ENCODE measurements around the gene CUEDC2.
A peak's percentile ranks its signal among the peaks of the same experiment; 100 is the strongest.

The CUEDC2 gene

DNA sequence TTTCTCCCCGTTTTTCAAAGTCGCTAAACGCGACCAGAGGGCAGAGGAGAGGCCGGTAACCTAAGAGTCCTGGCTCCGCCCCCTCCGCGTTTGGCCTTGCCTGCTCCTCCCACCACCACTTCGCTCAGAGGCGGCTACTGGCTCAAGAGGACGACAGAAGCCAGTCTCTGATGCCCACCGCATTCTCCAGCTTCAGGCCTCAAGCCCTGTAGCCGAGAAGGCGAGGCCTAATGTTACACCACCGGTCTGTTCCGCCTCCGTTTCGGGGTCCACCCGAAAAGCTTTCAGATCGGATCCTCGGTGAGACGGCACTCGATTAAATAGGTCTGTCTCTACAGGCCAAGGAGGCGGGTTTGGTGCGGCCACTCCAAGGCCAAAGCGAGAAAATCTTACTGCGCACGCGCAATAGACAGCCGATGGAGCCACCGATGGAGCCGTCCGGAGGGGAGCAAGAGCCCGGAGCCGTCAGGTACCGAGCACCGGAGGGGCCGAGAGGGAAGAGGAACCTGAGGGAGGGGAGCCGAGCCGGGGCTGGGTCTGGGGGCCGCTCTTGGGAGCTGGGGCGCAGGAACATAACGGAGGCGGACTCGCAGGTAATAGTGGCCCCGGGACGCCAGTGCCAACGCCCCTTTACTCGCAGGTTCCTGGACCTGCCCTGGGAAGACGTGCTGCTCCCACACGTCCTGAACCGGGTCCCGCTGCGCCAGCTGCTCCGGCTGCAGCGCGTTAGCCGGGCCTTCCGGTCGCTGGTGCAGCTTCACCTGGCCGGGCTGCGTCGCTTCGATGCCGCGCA lies 11.5 kb downstream of the CUEDC2 start, which contains the start of gene FBXL15 (continued):
- TF ChIP-seq, protein P1, sequence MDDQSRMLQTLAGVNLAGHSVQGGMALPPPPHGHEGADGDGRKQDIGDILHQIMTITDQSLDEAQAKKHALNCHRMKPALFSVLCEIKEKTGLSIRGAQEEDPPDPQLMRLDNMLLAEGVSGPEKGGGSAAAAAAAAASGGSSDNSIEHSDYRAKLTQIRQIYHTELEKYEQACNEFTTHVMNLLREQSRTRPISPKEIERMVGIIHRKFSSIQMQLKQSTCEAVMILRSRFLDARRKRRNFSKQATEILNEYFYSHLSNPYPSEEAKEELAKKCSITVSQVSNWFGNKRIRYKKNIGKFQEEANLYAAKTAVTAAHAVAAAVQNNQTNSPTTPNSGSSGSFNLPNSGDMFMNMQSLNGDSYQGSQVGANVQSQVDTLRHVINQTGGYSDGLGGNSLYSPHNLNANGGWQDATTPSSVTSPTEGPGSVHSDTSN (CRISPR knock-in tag; IDR thresholded peaks at IDR 0.05), result no peak
- TF ChIP-seq, protein P2, sequence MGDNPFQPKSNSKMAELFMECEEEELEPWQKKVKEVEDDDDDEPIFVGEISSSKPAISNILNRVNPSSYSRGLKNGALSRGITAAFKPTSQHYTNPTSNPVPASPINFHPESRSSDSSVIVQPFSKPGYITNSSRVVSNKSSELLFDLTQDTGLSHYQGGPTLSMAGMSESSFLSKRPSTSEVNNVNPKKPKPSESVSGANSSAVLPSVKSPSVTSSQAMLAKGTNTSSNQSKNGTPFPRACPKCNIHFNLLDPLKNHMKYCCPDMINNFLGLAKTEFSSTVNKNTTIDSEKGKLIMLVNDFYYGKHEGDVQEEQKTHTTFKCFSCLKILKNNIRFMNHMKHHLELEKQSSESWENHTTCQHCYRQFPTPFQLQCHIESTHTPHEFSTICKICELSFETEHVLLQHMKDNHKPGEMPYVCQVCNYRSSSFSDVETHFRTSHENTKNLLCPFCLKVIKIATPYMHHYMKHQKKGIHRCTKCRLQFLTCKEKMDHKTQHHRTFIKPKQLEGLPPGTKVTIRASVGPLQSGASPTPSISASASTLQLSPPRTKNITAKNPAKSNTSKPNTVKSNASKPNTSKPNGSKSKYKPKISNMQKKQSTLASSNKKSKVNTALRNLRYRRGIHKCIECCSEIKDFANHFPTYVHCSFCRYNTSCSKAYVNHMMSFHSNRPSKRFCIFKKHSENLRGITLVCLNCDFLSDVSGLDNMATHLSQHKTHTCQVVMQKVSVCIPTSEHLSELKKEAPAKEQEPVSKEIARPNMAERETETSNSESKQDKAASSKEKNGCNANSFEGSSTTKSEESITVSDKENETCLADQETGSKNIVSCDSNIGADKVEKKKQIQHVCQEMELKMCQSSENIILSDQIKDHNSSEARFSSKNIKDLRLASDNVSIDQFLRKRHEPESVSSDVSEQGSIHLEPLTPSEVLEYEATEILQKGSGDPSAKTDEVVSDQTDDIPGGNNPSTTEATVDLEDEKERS (tag by site-specific recombination; IDR thresholded peaks at IDR 0.05), result 0 out of 2 replicates have a peak, but pooled peaks have one; percentile 18

DNA sequence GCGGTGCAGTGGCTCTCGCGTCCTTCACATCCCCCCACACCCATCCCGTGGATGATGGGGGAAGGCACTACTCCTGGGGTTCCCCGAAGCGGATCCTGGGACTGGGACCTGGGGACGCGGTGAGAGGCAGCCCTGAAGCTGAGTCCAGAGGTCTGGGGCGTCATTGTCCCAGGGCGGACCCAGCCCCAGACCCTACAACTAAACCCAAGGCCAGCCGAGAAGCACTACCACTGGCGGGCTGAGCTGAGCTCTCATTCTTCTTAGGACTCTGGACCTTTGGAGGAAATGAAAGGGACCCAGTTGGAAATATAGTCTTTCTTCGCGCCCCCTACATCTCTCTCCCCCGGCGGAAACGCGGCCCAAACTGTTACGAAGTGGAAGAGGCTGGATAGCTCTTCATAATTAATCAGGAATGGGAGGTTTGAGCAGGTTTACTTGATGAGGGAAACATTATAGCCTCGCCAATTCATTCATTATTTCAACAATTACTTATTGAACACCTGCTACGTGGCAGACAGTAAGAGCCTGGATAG lies 12.1 kb downstream of the CUEDC2 start:
- peaks cover 9% of the 10 kb centered on the region for H3K4me1 ChIP-seq (ENCODE audit: control insufficient read depth, insufficient read depth, low read length)
- H3K36me3 ChIP-seq (ENCODE audit: control insufficient read depth in 2 of 2, insufficient read depth in 1 of 2, low read length in 2 of 2), result peaks cover 0 to 28% of the 10 kb centered on the region in 2 experiments; a peak in 1 of 3 replicates
- ChIA-PET CTCF (interaction anchor here (0.6 to 5.6 kb wide), 10 partner anchors 10 to 190 kb away, joined by 3 to 57 read pairs (median 6); partner anchors contain the start of genes CUEDC2 and NFKB2), POLR2A (interaction anchor here (0.6 to 5.2 kb wide), 13 partner anchors 8 to 296 kb away, joined by 3 to 42 read pairs (median 5); partner anchors contain the start of genes C10orf95 and CUEDC2)
- peak overlapping the region; percentile 65 for H3K27ac ChIP-seq (ENCODE audit: extremely low read depth, low read depth, low read length)
- no peaks in the 10 kb centered on the region for H3K9me3 ChIP-seq (ENCODE audit: control insufficient read depth, insufficient read depth, low read depth, low read length)
- peak overlapping the region; percentile 80 for H3K4me3 ChIP-seq (ENCODE audit: low read depth, low read length)
- TF ChIP-seq ZFP69B (tag by site-specific recombination; IDR thresholded peaks at IDR 0.05) (no peak), OVOL3 (tag by site-specific recombination; IDR thresholded peaks at IDR 0.05) (no peak), KLF8 (tag by site-specific recombination; IDR thresholded peaks at IDR 0.05) (no peak), KLF7 (tag by site-specific recombination; IDR thresholded peaks at IDR 0.05; ENCODE audit: borderline replicate concordance) (no peak), ZNF311 (tag by site-specific recombination; IDR thresholded peaks at IDR 0.05; ENCODE audit: borderline replicate concordance) (no peak), ZXDB (tag by site-specific recombination; IDR thresholded peaks at IDR 0.05) (no peak), ZSCAN23 (tag by site-specific recombination; IDR thresholded peaks at IDR 0.05) (no peak), ZNF473 (tag by site-specific recombination; IDR thresholded peaks at IDR 0.05) (no peak), ZNF169 (tag by site-specific recombination; IDR thresholded peaks at IDR 0.05) (no peak), ZBTB1 (tag by site-specific recombination; IDR thresholded peaks at IDR 0.05) (no peak), ZNF571 (tag by site-specific recombination; IDR thresholded peaks at IDR 0.05) (no peak), ZBTB20 (tag by site-specific recombination; IDR thresholded peaks at IDR 0.05) (0 out of 2 replicates have a peak, but pooled peaks have one; percentile 12)
- TF ChIP-seq, protein P3, sequence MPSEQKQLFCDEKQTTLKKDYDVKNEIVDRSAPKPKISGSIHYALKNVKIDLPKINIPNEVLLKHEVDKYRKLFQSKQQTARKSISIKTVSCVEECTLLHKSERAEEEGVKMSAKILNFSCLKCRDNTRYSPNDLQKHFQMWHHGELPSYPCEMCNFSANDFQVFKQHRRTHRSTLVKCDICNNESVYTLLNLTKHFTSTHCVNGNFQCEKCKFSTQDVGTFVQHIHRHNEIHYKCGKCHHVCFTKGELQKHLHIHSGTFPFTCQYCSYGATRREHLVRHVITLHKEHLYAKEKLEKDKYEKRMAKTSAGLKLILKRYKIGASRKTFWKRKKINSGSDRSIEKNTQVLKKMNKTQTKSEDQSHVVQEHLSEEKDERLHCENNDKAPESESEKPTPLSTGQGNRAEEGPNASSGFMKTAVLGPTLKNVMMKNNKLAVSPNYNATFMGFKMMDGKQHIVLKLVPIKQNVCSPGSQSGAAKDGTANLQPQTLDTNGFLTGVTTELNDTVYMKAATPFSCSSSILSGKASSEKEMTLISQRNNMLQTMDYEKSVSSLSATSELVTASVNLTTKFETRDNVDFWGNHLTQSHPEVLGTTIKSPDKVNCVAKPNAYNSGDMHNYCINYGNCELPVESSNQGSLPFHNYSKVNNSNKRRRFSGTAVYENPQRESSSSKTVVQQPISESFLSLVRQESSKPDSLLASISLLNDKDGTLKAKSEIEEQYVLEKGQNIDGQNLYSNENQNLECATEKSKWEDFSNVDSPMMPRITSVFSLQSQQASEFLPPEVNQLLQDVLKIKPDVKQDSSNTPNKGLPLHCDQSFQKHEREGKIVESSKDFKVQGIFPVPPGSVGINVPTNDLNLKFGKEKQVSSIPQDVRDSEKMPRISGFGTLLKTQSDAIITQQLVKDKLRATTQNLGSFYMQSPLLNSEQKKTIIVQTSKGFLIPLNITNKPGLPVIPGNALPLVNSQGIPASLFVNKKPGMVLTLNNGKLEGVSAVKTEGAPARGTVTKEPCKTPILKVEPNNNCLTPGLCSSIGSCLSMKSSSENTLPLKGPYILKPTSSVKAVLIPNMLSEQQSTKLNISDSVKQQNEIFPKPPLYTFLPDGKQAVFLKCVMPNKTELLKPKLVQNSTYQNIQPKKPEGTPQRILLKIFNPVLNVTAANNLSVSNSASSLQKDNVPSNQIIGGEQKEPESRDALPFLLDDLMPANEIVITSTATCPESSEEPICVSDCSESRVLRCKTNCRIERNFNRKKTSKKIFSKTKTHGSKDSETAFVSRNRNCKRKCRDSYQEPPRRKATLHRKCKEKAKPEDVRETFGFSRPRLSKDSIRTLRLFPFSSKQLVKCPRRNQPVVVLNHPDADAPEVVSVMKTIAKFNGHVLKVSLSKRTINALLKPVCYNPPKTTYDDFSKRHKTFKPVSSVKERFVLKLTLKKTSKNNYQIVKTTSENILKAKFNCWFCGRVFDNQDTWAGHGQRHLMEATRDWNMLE (tag by site-specific recombination; conservative IDR thresholded peaks at IDR 0.05; ENCODE audit: low read depth), result no peak
- TF ChIP-seq, protein P4, sequence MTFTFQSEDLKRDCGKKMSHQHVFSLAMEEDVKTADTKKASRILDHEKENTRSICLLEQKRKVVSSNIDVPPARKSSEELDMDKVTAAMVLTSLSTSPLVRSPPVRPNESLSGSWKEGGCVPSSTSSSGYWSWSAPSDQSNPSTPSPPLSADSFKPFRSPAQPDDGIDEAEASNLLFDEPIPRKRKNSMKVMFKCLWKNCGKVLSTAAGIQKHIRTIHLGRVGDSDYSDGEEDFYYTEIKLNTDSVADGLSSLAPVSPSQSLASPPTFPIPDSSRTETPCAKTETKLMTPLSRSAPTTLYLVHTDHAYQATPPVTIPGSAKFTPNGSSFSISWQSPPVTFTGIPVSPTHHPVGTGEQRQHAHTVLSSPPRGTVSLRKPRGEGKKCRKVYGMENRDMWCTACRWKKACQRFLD (tag by site-specific recombination; IDR thresholded peaks at IDR 0.05), result no peak
- TF ChIP-seq, protein P5, sequence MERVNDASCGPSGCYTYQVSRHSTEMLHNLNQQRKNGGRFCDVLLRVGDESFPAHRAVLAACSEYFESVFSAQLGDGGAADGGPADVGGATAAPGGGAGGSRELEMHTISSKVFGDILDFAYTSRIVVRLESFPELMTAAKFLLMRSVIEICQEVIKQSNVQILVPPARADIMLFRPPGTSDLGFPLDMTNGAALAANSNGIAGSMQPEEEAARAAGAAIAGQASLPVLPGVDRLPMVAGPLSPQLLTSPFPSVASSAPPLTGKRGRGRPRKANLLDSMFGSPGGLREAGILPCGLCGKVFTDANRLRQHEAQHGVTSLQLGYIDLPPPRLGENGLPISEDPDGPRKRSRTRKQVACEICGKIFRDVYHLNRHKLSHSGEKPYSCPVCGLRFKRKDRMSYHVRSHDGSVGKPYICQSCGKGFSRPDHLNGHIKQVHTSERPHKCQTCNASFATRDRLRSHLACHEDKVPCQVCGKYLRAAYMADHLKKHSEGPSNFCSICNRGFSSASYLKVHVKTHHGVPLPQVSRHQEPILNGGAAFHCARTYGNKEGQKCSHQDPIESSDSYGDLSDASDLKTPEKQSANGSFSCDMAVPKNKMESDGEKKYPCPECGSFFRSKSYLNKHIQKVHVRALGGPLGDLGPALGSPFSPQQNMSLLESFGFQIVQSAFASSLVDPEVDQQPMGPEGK (tag by site-specific recombination; IDR thresholded peaks at IDR 0.05), result no peak
- TF ChIP-seq, protein P6, sequence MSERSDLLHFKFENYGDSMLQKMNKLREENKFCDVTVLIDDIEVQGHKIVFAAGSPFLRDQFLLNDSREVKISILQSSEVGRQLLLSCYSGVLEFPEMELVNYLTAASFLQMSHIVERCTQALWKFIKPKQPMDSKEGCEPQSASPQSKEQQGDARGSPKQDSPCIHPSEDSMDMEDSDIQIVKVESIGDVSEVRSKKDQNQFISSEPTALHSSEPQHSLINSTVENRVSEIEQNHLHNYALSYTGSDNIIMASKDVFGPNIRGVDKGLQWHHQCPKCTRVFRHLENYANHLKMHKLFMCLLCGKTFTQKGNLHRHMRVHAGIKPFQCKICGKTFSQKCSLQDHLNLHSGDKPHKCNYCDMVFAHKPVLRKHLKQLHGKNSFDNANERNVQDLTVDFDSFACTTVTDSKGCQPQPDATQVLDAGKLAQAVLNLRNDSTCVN (tag by site-specific recombination; optimal IDR thresholded peaks at IDR 0.05), result no peak
